GM21447 (cell line): ENCODE measurements around the gene SLC9A9.

Source experiments
- ATAC-seq: cut with Tn5 transposase; IDR thresholded peaks from one replicate; pipeline ENCODE4 v1.9.1; 2021; ENCODE audit not compliant: unreplicated experiment

The SLC9A9 gene

DNA sequence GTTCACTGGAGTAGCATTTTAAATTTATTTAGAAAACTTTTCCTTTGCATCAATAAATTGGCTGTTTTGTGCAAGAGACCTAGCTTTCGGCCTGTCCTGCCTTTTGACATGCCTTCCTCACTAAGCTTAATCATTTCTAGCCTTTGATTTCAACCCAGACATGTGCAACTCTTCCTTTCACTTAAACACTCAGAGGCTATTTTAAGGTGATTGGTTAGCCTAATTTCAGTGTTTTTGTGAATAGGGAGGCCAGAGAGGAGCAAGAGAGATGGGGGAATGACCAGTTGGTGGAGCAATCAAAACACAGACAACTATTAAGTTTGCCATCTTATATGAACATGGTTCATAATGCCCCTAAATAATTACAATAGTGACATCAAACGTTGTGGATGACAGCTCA, 333.4 kb downstream of the SLC9A9 start:
- no peak for ATAC-seq

DNA sequence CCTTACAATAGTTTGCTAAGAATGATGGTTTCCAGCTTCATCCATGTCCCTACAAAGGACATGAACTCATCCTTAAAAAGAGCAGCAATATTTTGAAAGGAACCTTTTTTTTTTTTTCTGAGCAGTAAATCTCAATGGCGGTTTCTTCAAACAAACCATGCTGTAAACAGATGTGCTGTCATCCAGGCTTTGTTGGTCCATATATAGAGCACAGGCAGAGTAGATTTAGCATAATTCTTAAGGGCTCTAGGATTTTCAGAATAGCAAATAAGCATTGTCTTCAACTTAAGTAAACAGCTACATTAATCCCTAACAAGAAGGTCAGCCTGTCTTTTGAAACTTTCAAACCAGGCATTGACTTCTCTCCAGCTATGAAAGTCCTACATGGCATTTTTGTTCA, 334.2 kb downstream of the SLC9A9 start:
- ATAC-seq: no peak

DNA sequence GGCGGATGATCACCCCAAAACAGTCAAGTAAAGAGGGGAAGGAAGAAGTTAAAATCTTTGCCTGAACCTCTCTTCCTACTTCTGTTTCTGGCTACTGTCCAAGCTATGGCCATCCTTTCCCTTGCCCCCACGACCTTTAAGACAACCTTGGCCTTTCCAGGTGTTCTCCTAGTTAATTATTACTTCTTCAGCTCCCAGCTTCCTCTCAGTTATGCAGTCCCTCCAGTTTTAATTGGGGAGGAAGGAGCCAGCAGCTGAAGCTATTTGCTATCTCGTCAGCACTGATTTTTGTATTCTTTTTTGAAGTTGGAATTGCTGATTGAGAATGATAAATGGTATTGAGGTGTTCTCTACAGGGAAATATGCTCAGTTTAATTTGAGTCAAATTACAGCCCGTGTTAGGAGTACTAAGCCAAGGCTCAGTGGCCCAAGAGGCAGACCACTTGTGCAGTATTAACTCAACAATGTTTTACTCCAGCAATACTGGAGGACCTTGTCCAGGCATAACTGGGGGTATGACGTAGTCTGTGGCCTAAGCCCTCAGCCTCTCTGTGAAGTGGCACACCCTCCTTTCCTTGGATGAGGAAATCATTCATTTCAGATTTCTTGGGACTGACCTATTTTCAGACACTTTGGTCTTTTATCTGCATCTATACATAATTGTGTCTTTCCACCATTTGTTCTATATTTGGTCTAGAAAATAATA, 336.9 kb downstream of the SLC9A9 start:
- ATAC-seq: no peak

DNA sequence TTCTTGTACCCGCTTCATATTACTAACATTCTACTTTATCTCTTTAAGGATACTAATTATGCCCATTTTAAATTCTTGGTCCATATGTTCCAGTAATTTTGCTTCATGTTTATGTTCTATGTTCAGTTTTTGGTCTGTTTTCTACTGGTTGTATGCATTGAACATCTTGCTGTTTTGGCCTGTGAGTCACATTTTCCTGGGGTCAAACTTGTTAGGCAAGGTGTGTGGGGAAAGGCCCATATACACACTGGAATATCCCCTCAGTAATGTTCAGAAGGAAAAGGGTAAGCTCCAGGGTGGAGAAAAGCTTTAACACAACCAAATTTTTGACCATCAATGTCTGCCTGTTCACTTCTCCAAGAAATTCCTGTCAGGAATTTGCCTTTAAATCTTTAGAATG, 337.7 kb downstream of the SLC9A9 start:
- no peak for ATAC-seq

DNA sequence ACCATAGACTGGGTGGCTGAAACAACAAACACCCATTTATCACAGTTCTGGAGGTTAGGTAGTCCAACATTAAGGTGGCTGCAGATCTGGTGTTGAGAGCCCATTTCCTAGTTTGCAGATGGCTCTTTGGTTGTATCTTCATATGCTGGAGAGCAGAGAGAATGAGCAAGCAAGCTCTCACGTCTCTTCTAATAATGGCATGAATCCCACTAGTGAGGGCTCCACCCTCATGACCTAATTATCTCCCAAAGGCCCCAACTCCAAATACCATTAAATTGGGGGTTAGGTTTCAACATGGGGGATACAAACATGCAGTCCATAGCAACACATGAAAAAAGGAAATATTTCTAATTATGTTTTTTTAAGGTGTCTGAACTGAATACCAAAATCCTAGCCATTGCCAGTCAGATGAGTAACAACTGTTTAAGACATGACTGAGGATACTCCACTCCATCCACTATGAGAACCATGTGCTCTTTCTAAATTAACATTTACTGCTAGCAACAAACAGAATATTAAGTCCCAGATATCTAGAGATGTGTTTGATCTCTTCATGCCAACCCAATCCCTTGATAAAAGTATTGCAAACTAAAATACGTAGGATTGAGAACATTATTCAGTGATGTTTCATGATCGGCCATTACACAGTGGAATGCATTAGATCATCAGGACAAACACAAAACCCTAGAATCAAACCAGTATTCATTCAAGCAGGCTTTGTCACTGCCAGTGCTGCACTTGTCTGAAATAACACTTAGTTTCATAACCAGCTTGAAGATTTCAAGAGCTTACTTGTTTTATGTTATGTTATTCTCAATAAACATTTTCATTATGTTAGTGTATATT, 340.3 kb downstream of the SLC9A9 start:
- ATAC-seq: no peak

DNA sequence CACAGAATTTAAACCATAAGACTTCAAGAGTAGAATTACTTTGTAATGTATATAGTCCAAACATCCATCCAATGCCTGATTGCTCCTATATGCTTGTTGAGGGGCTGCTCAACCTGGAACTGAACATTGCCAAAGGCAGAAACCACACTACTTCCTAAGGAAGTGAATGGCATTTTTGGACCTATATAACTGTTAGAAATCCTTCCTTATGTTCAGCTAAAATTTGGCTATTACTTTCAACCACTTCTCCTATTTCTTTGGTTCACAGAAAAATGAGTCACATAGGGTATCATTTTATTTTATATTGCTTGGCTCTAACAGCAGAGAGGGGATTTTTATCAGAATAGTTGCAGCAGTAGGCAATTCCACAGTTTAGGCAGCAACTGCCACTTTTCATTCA, 342.1 kb downstream of the SLC9A9 start:
- no peak for ATAC-seq

DNA sequence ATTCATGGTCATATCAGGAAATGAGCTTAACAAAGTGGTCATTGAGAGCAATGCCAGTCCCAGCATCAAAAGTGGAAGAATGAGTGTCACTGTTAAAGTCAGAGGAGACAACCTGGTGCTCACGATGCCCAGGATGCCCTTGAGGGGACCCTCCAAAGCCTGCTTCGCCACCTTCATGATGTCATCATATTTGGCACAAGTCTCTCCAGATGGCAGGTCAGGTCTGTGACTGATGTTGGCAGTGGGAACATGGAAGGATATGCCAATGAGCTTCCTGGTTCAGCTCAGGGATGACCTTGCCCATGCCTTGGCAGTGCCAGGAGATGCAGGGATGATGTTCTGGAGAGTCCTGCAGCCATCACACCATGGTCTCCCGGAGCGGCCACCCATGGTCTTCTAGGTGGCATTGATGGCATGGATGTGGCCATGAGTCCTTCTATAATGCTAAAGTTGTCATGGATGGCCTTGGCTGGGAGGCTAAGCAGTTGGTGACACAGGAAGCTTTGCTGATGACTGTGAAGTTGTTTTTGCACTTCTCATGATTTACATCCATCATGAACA, 344.9 kb downstream of the SLC9A9 start:
- no peak for ATAC-seq

DNA sequence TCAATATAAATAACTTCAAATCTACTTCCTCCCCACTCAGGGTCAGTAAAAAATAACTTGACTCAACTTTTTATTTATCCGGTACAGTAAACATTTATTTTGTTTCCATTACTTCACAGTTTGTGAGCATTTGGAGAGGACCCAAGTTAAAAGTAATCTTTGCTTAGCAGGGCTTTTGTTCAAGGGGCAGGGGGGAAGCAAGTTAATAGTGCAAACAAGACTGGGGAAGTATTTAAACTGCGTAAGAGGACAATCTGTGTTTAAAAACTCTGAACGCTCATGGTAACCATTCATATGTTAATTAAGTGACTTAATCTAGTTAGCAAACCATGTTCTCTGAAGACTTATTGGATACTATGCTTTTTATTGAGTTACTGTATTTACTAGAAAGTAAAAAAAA, 346.2 kb downstream of the SLC9A9 start:
- ATAC-seq: no peak

DNA sequence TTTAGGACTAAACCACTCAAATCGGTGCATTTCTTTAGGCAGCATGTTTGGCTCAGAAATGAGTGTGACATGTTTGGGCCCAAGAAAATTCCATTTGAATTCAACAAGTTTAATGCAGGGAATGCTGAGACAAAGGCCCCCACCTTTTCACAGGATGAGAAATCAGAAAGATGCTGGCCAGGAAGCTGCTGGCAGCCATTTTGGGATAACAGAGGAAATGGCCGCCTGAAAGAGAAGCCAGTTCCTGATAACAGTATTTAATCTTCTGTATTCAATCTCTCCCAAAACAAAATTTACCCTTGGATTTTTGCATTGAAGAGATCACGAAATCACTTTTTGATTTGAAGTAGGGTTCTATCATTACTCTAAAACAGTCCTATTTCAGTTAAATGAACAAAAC, 350.9 kb downstream of the SLC9A9 start:
- ATAC-seq: no peak

DNA sequence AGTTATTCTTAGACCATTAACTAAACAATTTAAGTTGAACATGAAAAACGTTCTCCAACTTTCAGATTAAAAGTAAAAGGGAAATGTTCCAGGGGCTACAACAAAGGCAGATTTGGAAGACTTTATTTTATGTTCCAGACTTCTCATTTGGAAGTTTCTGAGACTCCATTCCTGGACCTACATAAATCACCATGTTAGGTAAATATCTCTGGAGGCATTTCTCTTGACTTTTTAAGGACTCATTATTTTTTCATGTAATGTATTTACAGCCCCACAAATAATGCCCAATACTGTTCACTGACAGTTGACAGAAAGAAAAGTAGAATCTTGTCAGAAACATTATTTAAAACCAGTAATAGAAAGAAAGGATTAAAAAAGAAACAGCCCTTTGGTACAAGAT, 352.1 kb downstream of the SLC9A9 start:
- no peak for ATAC-seq

DNA sequence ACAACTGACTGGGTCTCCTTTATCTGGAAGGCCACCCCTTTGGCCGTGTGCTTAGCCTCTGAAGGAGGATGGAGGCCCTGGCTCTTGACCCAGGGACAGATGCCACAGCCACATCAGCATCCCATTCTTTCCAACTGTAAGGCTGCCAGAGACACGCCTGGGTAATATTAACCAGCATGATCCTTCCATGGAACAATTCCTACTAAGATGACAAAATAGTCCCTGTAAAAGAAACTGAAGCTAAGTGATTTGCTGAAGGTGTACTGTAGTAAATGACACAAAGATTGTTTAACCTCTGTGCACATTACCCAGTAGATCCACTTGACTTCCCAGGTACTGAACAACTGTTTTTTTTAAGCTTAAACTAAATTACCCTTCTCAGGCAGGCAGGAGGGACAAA, 352.7 kb downstream of the SLC9A9 start:
- no peak for ATAC-seq

DNA sequence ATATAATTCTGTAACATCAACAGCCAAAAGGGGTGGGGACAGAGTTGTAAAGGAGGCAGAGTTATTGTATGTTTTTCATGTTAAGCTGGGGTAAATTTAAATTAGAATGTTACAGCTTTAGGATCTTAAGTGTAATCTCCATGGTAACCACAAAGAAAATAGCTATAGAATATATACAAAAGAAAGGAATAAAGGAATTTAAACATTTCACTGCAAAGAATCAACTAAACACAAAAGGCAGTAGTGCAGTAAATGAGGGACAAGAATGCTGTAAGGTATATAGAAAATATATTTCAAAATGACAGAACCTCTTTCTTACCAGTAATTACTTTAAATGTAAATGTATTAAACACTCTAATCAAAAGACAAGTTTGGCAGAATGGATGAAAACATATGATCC, 361.7 kb downstream of the SLC9A9 start:
- ATAC-seq: no peak

DNA sequence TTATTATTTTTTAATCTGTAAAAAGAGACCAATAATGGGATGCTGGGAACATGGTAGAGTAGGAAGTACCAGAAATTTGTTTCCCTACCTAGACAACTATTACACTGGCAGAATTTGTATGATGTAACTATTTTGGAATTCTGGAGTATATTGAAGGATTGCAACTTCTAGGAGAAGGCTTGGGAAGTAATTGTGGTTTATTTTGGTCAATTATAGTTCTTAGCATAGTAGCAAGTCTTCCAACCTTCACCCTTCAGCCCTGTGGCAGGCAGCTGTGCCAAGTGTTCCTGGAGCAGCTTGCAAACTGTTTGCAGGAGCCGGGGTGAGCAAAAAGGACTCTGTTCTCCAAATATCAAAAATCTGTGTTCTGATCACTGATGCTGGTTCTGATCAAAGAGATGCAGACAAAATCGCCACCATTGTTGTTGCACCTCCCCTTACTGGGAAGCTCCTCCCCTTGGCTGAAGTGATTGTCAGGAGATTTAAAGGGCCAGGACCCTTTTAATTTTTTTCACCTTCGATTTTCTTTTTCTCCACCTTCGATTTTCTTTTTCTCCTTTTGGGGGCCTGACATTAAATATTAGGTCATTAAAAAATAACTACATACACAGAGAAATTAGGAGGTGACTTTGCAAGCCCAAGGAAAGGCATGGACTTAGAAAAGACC, 363.3 kb downstream of the SLC9A9 start:
- ATAC-seq: no peak

DNA sequence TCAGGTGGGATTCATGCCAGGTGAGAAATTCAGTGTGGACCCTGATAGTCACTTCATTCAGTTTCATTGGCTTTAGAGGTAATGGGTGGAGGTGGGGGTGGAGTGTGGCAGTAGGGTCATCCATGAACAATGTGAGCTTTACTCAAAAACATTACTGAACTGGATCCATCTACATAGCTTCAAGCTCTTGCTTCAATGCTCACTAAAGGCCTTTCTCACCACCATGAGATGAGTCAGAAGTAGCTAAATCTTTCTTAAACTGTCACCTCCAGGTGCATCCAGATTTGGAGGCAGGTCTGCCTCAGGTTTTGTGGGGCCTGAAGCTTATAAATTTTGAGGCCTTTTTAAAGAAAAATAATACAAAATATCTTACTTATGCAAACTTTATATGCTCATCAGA, 365.1 kb downstream of the SLC9A9 start:
- ATAC-seq: no peak

DNA sequence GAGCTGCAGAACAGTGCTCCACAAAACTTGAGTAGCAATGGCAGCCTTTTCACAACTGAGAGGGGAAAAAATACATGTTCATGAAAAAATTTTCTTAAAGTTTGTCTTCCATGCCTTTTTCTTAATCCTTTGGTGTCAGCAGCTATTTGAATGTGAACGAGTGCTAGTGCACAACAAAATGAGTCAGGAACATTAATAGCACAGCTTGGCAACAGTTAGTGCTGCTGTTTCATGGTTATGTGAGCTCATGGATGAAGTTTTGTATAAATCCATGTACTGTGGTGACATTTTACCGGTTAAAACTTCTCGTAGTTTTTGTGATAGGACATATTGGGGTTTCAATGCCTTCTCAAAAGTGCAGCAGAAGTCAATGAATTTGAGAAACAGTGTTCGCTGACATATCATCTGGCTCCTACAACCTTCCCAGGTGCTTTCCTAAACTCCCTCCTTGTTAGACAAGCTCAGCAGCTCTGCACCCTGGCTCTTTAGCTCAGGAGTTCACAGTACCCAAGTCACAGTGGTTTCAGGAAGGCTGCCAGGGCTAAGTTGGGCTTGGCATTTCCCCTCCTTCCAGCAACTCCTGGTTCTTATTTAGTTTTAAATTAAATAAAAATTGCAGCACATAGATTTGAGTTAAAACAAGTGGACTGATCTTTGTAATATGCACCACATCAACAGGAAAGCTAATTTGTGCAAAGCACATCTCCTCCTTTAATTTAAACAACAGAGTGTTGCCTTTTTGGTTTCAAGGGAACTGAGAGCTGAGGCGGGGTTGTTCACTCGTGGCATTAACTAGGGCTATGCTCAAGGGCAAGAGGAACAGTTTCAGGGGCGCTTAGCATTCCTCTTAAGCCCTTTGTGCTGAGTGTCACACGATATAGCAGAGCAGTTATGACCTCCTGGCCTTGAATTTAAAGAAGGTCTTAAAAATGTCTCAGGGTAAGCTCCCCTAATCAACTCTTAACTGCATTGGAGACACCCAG, 365.9 kb downstream of the SLC9A9 start:
- ATAC-seq: no peak

DNA sequence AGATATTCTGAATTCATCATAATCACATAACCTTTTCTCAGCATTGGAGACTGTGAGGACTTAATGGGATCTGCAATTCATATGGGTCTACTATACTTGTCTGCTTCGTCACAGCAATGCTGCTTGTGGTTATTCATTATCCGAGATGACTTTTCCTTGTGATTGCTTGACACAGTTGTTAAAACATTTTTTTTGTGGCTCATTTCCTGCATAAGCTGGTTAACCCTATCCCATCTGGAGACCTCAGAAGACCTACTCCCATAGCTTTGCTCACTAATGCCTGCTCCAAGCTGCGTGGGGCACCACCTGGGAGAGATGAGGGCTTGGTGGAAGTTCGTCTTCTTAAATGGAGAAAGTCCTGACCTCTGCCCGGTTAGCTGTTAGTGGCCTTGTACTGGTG, 367.9 kb downstream of the SLC9A9 start:
- ATAC-seq: no peak

DNA sequence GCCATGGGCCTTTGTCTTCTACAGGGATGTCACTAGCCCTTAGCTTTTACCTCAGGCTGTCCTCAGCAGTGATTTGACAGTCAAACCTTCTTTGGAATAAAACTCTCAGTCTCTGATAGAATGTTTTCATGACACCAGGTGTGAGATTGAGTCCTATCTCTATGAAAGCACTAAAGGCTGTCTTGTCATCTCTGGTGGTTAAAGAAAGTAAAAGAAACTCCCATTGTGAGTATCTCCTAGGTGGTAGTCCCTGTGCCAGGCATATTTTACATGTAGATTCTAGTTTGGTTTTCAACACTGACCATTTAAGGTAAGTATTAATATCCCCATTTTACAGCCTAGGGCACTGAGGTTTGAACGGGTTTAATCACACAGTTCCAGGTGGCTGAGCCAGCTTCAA, 368.5 kb downstream of the SLC9A9 start:
- ATAC-seq: no peak

DNA sequence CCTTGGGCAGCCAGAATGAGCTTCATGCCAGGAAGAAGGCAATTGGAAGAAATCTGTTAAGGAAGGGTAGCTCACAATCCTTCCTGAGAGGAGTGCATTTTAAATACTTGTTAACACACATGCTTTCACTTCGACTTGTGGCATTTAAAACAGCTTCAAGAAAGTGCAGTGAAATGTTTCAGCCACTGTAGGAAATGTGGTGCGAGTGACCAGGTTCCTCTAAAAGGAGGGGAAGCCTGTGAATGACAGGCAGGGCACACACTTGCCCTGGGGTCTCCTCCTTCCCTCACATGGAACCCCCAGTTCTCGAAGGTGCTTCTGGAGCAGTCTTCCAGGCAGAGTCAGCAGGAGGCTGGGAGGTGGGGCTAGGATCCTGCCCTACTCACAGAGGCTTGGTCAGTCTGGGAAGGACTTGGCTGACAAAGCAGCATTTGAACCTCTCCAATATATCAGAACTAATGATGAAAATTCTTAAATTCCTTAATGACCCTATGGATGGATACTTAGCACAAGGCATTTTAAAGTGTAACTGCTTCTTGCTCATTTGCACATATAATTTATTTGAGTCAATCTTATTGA, 370.1 kb downstream of the SLC9A9 start:
- ATAC-seq: no peak

DNA sequence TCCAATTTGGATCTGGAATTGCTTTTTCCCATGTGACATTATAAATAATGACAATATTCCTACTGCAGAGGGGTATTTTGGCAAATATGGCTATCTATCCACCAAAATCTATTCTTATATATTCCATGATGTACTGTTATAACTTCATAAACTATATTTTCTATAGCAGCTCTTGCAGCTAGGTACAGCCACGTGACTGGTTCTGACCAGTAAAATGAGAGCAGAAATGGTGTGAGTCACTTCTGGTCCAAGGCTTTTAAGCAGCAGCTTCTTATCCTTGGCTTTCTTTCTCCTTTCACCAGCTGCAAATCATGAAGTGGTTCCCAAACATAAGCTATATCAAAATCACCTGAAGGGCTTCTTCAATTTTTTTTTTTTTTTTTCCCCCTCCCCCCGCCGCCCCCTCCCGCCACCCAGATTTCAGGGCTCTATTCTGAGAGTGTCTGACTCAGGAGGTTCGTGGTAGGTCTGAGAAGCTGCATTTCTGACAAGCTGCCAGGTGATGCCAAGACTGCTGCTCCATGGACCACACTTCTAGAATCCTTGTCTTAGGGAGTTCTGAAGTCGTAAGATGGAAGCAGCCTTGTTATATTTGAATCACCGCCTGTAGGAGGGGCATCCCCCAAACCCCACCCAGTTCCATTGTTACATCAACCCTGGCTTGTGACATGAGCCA, 371.2 kb downstream of the SLC9A9 start:
- no peak for ATAC-seq

DNA sequence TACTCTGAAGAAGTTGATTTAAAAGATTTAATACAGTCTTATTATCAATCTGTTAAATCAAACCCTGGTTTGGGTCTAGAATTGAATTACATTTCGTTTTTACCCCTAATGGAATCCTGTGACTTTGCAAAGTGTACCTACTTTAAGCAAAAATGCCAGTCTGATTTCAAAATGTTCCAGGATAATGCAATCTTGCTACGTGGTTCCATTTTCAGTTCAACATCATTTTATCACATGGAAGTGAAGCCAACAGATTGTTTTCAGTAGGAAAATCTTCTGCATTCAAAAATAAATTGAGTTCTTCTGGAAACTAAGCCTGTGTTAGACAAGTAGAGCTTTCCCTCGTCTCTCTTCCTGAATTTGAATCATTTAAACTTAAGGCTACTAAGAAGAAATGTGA, 372.3 kb downstream of the SLC9A9 start:
- ATAC-seq: no peak
